ENCODE data around the gene DLG5. TPM values are rescaled to one million over a fixed set of nuclear protein-coding genes. Genes with fewer than 3 reads are reported as not detected.

Gene DLG5
- total RNA-seq, 3 donors from 2014 or later: 1.0 to 1.5 (median 1.5) TPM

DNA sequence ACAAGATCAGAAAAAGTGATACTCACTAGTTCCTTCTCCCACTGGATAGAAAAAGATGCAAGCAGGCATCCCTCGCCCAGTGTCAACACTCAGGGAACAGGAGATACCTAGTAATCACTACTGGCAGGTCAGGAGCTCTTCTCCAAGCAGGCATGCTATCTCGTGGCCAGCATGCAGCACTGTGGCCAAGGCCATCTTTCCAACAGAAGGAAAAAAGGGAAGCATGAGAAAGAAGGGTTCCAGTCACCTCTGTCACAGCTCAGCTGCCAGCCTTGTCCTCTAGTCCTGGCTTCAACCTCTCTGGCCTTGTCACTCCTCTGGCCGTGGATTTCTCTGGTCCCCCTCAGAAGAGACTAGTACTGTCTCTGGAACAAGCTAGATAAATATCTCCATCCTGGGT lies 45.3 kb downstream of the DLG5 start:
- no peak for DNase-seq
- Mint-ChIP-seq H3K4me3 (no peak overlapping the region), H3K27me3 (ENCODE audit: low read depth) (peaks cover 2% of the 10 kb centered on the region), H3K9me3 (no peaks in the 10 kb centered on the region), H3K36me3 (ENCODE audit: insufficient read depth) (no peaks in the 10 kb centered on the region), H3K4me1 (ENCODE audit: low read depth) (peaks cover 7% of the 10 kb centered on the region)
- no peak for ATAC-seq

DNA sequence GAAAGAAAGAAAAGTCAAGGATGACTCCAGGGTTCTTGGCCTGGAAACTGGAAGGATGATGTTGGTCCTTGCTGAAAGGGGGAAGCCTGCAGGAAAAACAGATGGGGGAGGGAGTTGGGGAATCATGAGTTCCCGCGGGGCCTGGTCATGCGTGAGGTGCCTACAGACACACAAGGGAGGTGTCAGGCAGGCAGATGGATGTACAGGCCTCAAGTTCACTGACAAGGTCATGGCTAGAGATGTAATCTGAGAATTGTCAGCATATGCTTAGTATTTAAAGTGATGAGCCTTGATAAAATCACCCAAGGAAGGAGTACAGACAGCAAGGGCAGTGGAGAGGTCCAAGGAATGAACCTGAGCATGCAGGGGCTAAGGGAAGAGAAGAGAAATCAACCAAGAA lies 46.8 kb downstream of the DLG5 start:
- Mint-ChIP-seq H3K4me3 (no peak overlapping the region), H3K4me1 (ENCODE audit: low read depth) (peaks cover 7% of the 10 kb centered on the region), H3K27me3 (ENCODE audit: low read depth) (peaks cover 2% of the 10 kb centered on the region), H3K36me3 (ENCODE audit: insufficient read depth) (no peaks in the 10 kb centered on the region), H3K9me3 (no peaks in the 10 kb centered on the region)
- no peak for ATAC-seq
- no peak for DNase-seq

DNA sequence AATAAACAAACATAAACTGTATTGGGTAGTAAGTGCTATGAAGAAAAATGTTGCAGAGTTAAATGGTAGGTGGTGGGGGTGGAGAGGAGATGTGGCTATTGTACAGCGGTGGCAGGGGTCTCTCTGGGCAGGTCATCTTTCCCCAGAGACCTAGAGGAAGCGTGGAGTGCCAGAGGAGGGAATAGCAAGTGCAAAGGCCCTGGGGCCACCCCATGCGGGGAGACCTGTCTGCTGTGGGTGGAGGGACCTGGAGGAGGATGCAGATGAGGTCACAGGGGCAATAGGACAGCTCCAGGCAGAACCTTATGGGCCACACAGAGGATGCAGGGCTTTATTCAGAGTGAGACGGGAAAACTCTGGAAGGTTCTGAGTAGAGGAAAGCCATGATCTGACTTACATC lies 47.5 kb downstream of the DLG5 start:
- H3K4me1 Mint-ChIP-seq (ENCODE audit: low read depth): peaks cover 10% of the 10 kb centered on the region
- H3K4me3 Mint-ChIP-seq: no peak overlapping the region
- ATAC-seq (no peak), DNase-seq (no peak)
- no peaks in the 10 kb centered on the region for H3K9me3 Mint-ChIP-seq
- H3K36me3 Mint-ChIP-seq (ENCODE audit: insufficient read depth): no peaks in the 10 kb centered on the region
- peaks cover 2% of the 10 kb centered on the region for H3K27me3 Mint-ChIP-seq (ENCODE audit: low read depth)

DNA sequence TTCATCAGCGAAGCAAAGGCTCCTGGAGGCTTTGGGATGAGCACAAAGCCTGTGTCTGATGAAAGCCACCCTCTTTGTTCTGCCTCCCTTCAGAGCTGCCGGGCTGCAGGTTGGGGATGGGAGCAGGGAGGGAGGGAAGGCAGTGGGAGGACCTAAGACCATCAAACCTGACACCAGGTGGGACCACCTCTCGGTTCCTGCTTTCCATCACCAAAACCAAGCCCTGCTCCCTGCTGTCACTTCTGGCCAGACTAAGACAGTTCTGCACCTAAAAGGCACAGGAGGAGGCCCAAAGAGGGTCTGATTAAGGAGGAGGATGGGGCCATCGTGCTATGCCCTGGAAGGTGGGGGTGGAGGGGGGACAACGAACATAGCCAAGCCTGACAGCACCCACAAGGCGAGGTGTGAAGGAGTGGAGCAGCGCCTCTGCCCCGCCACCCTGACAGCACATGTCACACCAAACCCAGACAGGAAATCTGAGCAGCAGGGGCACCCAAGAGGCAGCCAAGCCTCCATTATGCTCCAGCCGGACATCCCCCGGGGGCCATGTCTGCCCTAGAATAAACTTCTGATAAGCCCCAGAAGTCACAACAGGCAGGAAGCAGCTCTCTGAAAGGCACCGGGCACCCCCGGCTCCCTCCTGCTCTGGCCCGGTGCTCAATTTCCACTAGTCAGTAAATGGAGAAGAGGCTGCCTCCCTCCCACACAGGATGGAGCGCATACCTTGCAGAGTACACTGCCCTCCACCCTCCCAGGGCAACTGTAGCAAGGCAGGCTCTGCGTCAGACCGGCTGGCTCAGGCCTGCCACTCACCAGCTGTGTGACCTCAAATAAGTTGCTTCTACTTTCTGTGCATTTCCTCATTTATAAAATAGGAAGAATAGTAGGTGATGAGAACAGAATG lies 48.9 kb downstream of the DLG5 start:
- no peak overlapping the region for H3K4me3 Mint-ChIP-seq
- DNase-seq: no peak
- H3K4me1 Mint-ChIP-seq (ENCODE audit: low read depth): peaks cover 17% of the 10 kb centered on the region
- peak; percentile 25 to 31 for ATAC-seq
- H3K9me3 Mint-ChIP-seq: no peaks in the 10 kb centered on the region
- H3K36me3 Mint-ChIP-seq (ENCODE audit: insufficient read depth): no peaks in the 10 kb centered on the region
- H3K27me3 Mint-ChIP-seq (ENCODE audit: low read depth): no peaks in the 10 kb centered on the region

DNA sequence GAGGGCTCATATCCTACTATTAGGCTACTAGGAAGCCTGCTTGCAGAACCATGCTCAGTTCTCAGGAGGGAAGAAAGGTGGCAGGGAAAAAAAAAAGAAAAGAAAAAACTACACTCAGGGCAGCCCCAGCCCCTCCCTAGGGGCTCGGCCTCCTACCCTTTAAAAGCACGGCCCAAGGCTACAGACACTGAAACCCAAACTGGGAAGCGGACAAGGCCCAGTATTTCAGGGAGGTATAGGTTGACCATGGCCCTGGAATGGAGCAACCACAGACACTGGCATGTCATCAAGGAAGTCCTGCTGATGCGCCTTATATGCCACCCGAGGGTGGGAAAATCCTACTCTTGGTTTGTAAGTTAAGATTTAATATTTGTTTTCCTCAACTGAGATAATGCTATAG lies 50.8 kb downstream of the DLG5 start:
- no peak overlapping the region for H3K4me3 Mint-ChIP-seq
- H3K9me3 Mint-ChIP-seq: no peaks in the 10 kb centered on the region
- no peaks in the 10 kb centered on the region for H3K36me3 Mint-ChIP-seq (ENCODE audit: insufficient read depth)
- no peak for DNase-seq
- peaks cover 17% of the 10 kb centered on the region for H3K4me1 Mint-ChIP-seq (ENCODE audit: low read depth)
- no peak for ATAC-seq
- no peaks in the 10 kb centered on the region for H3K27me3 Mint-ChIP-seq (ENCODE audit: low read depth)

DNA sequence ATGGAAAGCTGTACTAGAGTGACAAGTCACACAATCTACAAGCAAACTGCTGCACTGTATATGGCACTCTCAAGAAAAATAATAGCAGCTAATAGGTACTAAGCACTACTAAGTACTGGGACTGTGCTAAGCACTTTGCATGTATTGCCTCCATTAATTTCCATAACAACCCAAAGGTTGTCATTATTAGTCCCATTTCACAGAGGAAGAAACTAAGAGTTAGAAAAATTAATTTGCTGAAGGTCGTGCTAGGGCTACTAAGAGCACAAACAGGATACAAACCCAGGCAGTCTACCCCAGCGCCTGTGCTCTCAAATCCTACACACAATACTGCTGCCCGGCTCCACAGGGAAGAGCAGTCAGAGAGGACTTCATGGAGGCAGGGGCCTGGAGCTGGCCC lies 51.7 kb downstream of the DLG5 start:
- no peaks in the 10 kb centered on the region for H3K9me3 Mint-ChIP-seq
- no peak for DNase-seq
- H3K4me3 Mint-ChIP-seq: no peak overlapping the region
- no peak for ATAC-seq
- no peaks in the 10 kb centered on the region for H3K36me3 Mint-ChIP-seq (ENCODE audit: insufficient read depth)
- no peaks in the 10 kb centered on the region for H3K27me3 Mint-ChIP-seq (ENCODE audit: low read depth)
- peaks cover 17% of the 10 kb centered on the region for H3K4me1 Mint-ChIP-seq (ENCODE audit: low read depth)

DNA sequence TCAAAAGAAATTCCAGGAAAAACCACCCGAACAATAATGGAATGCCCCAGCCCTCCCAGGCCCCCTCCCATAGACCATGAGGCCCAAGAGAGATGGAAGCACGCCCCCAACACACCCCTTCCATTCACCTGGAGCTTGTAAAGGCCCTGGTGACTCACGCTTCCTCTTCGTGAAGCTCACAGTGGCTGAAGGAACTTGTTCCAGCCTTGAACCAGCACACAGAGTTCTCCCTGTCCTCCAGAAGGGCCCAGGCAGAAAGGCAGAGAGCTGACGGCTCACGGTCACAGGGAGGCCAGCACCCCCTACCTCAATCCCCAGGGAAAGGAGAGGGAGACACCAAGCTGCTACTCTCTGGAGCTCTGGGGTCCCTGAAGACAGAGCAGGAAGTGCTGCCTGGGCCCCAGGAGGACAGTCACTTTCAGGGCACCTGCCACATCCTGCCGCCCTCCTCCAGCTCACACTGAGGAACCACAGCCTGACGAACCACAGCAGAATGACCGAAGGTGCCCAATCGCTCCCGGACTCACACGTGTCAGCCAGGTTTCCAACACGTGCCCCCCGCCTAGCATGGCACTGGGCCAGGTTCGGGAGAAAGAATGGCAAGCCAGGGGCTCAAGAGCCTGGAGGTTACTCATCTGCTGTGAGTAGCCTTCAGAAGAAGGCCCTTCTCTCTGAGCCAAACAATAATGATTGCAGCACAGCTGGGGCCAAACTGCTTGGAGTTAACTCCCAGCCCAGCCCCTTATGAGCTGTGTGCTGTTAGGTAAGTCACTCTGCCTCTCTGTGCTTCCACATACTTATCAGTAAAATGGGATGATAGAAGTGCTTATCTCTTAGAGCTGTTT lies 52.8 kb downstream of the DLG5 start:
- DNase-seq: no peak
- no peaks in the 10 kb centered on the region for H3K27me3 Mint-ChIP-seq (ENCODE audit: low read depth)
- H3K4me1 Mint-ChIP-seq (ENCODE audit: low read depth): peaks cover 17% of the 10 kb centered on the region
- H3K4me3 Mint-ChIP-seq: no peak overlapping the region
- no peaks in the 10 kb centered on the region for H3K9me3 Mint-ChIP-seq
- peak; percentile 62 to 79 for ATAC-seq
- no peaks in the 10 kb centered on the region for H3K36me3 Mint-ChIP-seq (ENCODE audit: insufficient read depth)

DNA sequence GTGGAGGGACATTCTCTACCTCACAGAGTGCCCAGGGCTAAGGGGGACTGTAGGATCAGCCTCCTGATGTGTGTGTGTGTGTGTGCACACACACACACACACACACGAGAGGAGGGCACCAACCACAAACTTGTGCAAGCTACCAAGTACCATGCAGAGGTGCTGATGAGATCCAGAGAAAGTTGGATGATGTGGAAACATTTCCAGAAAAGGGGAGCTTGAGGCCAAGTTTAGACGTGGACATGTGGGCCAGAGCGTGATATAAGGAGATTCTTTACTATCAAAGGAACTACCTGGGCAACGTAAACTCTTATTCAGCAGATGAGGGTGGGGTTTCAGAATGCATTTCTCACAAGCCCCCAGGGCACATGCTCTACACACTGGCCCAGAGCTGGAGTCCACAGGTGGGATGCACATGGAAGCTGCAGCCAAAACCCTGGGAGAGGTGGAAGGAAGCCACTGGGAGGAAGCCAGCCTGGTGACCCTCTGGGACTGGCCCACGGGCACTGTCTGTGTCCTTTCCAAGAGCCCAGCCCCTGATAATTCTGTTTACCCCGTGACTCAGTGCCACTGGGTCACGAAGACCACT lies 53.5 kb downstream of the DLG5 start:
- no peak for ATAC-seq
- H3K36me3 Mint-ChIP-seq (ENCODE audit: insufficient read depth): no peaks in the 10 kb centered on the region
- no peak overlapping the region for H3K4me3 Mint-ChIP-seq
- peaks cover 13% of the 10 kb centered on the region for H3K4me1 Mint-ChIP-seq (ENCODE audit: low read depth)
- DNase-seq: no peak
- no peaks in the 10 kb centered on the region for H3K9me3 Mint-ChIP-seq
- H3K27me3 Mint-ChIP-seq (ENCODE audit: low read depth): no peaks in the 10 kb centered on the region

DNA sequence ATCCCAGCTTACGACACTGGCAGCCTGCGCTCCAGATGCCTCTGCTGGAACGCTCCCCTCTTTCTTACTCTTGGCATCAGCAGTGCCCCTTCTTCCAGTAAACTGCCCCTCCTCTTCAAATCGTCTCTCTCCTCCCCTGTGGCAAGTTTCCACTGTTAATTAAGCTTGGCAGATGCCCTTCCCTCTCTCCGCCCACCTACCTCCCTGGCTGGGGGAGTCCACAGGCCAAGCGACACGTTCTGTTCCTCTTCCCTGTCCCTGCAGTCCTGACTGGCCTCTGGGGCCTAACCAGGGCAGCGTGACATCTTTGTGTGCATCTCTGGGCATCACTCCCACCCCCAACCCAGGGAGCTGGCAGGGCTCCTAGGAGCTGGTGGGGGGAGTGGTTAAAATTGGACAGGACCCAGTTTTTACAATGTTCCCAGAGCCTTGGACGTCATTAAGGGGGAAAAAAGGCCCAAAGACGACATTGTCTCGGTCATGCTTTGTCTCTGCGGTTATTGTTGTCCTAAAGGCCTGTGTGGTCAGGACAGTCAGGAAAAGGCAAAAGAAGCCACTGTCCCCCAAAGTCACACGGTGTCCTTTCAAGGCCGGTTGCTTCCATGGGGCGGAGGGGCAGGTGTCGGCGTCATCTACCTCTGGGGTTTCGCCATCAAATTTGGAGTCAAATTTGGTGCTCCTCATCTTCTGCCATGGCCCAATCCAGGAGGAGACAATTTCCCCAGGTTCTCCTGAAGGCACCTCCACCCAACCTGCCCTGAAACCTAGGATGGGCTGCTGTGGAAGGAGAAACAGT lies 54.2 kb downstream of the DLG5 start:
- Mint-ChIP-seq H3K36me3 (ENCODE audit: insufficient read depth) (no peaks in the 10 kb centered on the region), H3K27me3 (ENCODE audit: low read depth) (no peaks in the 10 kb centered on the region), H3K4me3 (no peak overlapping the region), H3K4me1 (ENCODE audit: low read depth) (peaks cover 10% of the 10 kb centered on the region), H3K9me3 (no peaks in the 10 kb centered on the region)
- no peak for DNase-seq
- no peak for ATAC-seq

DNA sequence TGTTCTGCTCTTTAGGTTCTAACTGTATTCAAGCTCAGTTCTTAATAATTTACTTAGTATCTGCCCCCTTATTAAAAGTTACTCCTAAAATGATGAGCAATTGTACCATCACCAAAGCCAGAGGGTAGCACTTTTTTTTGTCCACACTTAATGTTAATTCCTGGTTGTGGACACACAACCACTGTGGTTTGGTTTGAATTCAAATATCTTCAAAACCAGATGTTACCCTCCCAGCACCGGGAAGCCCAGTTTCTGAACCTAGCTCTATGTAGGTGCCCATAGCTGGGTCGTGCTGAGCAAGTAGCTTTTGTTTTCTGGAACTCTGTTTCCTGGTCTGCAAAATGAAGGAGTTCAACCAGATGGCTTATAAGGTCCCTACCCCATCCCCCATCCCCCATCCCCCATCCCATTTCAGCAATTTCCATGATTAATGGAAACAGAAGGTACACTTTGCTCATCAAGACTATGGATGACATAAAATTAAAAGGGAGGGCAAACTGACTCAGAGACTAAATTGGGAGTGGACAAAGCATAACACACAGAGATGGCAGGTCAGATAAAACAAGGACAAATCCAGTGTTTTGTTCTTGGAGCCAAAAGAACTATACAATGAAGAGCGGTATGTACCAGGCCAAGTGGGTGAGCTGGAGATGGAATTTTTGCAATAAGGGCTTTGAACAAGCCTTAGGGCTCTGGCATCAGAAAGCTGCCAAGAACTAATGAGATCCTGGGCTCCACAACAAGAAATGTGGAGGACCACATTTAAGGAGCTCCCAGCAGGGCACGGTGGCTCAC lies 56.7 kb downstream of the DLG5 start:
- Mint-ChIP-seq H3K9me3 (no peaks in the 10 kb centered on the region), H3K4me1 (ENCODE audit: low read depth) (peaks cover 13% of the 10 kb centered on the region), H3K27me3 (ENCODE audit: low read depth) (no peaks in the 10 kb centered on the region), H3K4me3 (no peak overlapping the region), H3K36me3 (ENCODE audit: insufficient read depth) (no peaks in the 10 kb centered on the region)
- ATAC-seq (no peak), DNase-seq (no peak)

DNA sequence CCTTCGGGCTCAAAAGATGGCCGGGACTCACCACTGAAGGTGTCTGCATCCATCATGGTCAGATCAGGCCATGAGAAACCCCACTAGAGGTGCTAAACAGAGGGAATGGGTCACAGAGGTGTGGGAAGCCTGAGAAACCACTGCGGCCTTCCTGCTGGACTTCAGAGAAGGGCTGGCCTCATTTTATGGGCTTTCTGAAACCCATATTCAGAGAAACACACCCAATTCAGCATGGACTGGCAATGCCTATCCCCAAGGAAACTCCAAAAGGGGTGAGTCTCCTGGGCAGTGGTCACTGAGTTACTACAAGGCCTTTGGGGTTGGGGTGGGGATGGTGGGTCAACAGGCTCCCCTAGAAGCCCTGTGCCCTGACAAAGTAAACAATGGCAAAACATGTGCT lies 58.0 kb downstream of the DLG5 start:
- Mint-ChIP-seq H3K36me3 (ENCODE audit: insufficient read depth) (no peaks in the 10 kb centered on the region), H3K27me3 (ENCODE audit: low read depth) (no peaks in the 10 kb centered on the region), H3K4me3 (no peak overlapping the region), H3K4me1 (ENCODE audit: low read depth) (peaks cover 7% of the 10 kb centered on the region), H3K9me3 (no peaks in the 10 kb centered on the region)
- ATAC-seq (no peak), DNase-seq (no peak)

DNA sequence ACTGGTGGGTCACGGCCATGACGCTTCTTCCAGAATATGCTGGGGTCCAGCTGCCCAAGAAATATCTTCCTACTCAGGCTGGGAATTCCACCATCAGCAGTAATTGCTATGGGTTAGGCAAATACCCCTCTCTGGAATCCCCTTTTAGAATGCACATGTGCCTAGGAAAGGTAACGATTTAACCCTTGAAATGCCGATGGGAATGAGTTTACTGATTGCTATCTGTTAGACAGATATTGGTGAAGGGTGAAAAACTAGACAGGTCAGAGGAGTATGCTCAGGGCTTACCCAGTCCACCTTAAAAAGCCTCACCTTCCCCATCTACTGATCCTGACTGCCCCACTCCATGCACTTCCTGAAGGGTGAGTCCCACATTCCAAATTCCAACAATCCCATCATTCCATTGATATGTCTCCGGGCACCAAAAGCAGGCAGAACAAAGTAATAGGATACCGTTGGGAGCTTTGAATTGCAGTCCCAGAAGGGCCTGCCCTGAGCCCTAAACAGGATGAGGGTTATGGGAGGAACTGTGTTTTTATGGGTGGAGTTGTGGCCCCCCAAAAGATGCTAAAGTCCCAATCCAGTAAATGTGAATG lies 59.3 kb downstream of the DLG5 start:
- peaks cover 5% of the 10 kb centered on the region for H3K4me1 Mint-ChIP-seq (ENCODE audit: low read depth)
- no peak for DNase-seq
- no peaks in the 10 kb centered on the region for H3K9me3 Mint-ChIP-seq
- no peaks in the 10 kb centered on the region for H3K36me3 Mint-ChIP-seq (ENCODE audit: insufficient read depth)
- no peak overlapping the region for H3K4me3 Mint-ChIP-seq
- no peaks in the 10 kb centered on the region for H3K27me3 Mint-ChIP-seq (ENCODE audit: low read depth)
- ATAC-seq: no peak

DNA sequence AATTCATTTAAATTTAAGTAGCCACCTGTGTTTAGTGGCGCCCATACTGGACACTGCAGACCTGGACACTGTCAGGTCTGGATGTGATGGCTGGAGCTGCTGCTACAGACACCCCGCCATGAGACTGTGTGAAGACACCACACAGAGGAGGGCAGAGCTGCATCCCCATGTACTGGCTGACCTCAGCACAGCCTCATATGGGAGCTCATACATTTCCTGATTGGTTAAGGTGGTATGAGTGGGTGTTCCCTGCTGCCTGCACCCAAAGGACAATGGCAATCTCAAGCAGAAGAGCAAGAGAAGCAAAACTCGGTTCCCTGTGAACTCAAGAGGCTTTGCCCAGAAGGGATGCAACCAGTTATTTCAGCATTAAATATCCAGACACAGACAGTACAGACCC lies 60.0 kb downstream of the DLG5 start:
- Mint-ChIP-seq H3K4me3 (no peak overlapping the region), H3K27me3 (ENCODE audit: low read depth) (no peaks in the 10 kb centered on the region), H3K4me1 (ENCODE audit: low read depth) (peaks cover 5% of the 10 kb centered on the region), H3K36me3 (ENCODE audit: insufficient read depth) (no peaks in the 10 kb centered on the region), H3K9me3 (no peaks in the 10 kb centered on the region)
- DNase-seq (no peak), ATAC-seq (peak in 1 of 2 donors; percentile 23)

All from activated T-cell treated with anti-CD3 and anti-CD28 coated beads, Interleukin-2, amount 50 U/mL, for 4 hours (primary cell).